NT2/D1 (cell line): Measurements from ENCODE around the gene BORA.

Source experiments
- SUZ12 ChIP-seq: IDR thresholded peaks from 2 replicates; pipeline ENCODE4 v1.6.1; 2011; ENCODE audit not compliant: insufficient read length, insufficient read depth; ENCODE audit errors: extremely low read depth
- YY1 ChIP-seq: IDR thresholded peaks from 2 replicates; pipeline ENCODE4 v1.6.1; 2011; ENCODE audit not compliant: insufficient read length, insufficient read depth
- ZNF274 ChIP-seq: IDR thresholded peaks from 2 replicates; pipeline ENCODE4 v1.6.1; 2011; ENCODE audit warnings: mild to moderate bottlenecking, low read depth, low read length

- TF ChIP-seq ZNF274: no peak
- no peak for TF ChIP-seq SUZ12
- no peak for TF ChIP-seq YY1
Observed at GRCh38 chr13:72698164-72698563, 29.6 kb upstream of the BORA start.
